Caco-2 (cell line): ENCODE measurements around the gene ZRANB1. TPM values are rescaled to one million over a fixed set of nuclear protein-coding genes. Genes with fewer than 3 reads are reported as not detected.
A peak's percentile ranks its signal among the peaks of the same experiment; 100 is the strongest.

Experiments
- BruUV-seq: library from RNA; stranded (reverse); fragments of 400-500 nt; replicated peaks from 2 replicates; lab custom pipeline; 2021; lab: Mats Ljungman, UMichigan
- CTCF ChIA-PET: fragments of 300-600 bp; sonication (Branson Sonifier 250); formaldehyde crosslinking; loops from one replicate; lab custom pipeline; 2022; ENCODE audit warnings: antibody characterized with exemption; lab: Charles Lee
- POLR2A ChIA-PET: fragments of 300-600 bp; sonication (Branson Sonifier 250); formaldehyde crosslinking; loops from one replicate; lab custom pipeline; 2022; ENCODE audit warnings: antibody characterized with exemption; lab: Charles Lee
- DNase-seq, 2 experiments: peaks; one replicate each; pipeline versions ENCODE4 v3.0.0 to v3.0.0-alpha.2; 2020 to 2022
- H3K27me3 ChIP-seq: replicated peaks from 2 replicates; pipeline ENCODE4 v1.6.0; 2011; ENCODE audit warnings: low read length; ENCODE audit not compliant: control insufficient read depth, insufficient read depth
- H3K36me3 ChIP-seq: 2 replicates; pipeline ENCODE4 v1.5.1; 2011; ENCODE audit warnings: low read length; ENCODE audit not compliant: control insufficient read depth, insufficient read depth
- H3K4me1 ChIP-seq: fragments of 250-450 bp; sonication (Bioruptor Pico); 2 replicates; pipeline ENCODE4 v1.5.1; 2020; ENCODE audit warnings: mild to moderate bottlenecking
- H3K4me3 ChIP-seq: 2 replicates; pipeline ENCODE4 v1.5.1; 2011; ENCODE audit warnings: low read depth, mild to moderate bottlenecking, control low read depth, low read length
- H3K9me3 ChIP-seq: fragments of 250-450 bp; sonication (Bioruptor Pico); 2 replicates; pipeline ENCODE4 v1.5.1; 2020; ENCODE audit warnings: mild to moderate bottlenecking, moderate library complexity
- H3K27ac Mint-ChIP-seq: one replicate; pipeline ENCODE4 v1.8.0; 2022; ENCODE audit warnings: mixed read lengths; ENCODE audit not compliant: unreplicated experiment
- H3K27me3 Mint-ChIP-seq: one replicate; pipeline ENCODE4 v1.8.0; 2022; ENCODE audit warnings: mixed read lengths; ENCODE audit not compliant: insufficient read depth, unreplicated experiment
- H3K36me3 Mint-ChIP-seq: one replicate; pipeline ENCODE4 v1.8.0; 2022; ENCODE audit warnings: mild to moderate bottlenecking, mixed read lengths; ENCODE audit not compliant: insufficient read depth, unreplicated experiment
- H3K4me1 Mint-ChIP-seq: one replicate; pipeline ENCODE4 v1.8.0; 2022; ENCODE audit warnings: low read depth, mixed read lengths; ENCODE audit not compliant: unreplicated experiment
- H3K4me3 Mint-ChIP-seq: one replicate; pipeline ENCODE4 v1.8.0; 2022; ENCODE audit warnings: mild to moderate bottlenecking, moderate library complexity, mixed read lengths; ENCODE audit not compliant: unreplicated experiment
- H3K9me3 Mint-ChIP-seq: one replicate; pipeline ENCODE4 v1.8.0; 2022; ENCODE audit warnings: mixed read lengths; ENCODE audit not compliant: unreplicated experiment
- CTCF ChIP-seq, 2 experiments: fragments of 200-600 bp in 1 of 2; IDR thresholded peaks; 1 replicate in 1 of 2; 2 replicates in 1 of 2; pipeline versions ENCODE4 v1.5.1 to v1.8.0; 2011 to 2022; ENCODE audit warnings: antibody characterized with exemption in 1 of 2, control low read depth in 1 of 2, inconsistent platforms in 1 of 2, low read depth in 1 of 2, low read length in 1 of 2, mild to moderate bottlenecking in 1 of 2, moderate library complexity in 1 of 2; ENCODE audit not compliant: insufficient read depth in 1 of 2, severe bottlenecking in 1 of 2, unreplicated experiment in 1 of 2
- intact Hi-C: fragments of 100-400 bp; cut with micrococcal nuclease; formaldehyde crosslinking; loops from one replicate; pipeline ENCODE4 v1.10.0; 2022; ENCODE audit not compliant: unreplicated experiment
- total RNA-seq: library from RNA; stranded (reverse); gene quantifications from 2 replicates; pipeline ENCODE4 v1.2.3, GENCODE V29; 2022

ZRANB1 gene
- total RNA-seq, 1 experiment from 2014 or later = 24.6 TPM

- no peak overlapping the region for H3K27ac Mint-ChIP-seq
- intact Hi-C loops = loop anchor here (5.0 kb wide), 1 partner anchor 55 kb away; no protein-coding TSS in a partner anchor
- no peaks in the 10 kb centered on the region for H3K4me1 Mint-ChIP-seq
- Histone ChIP-seq H3K9me3 (no peaks in the 10 kb centered on the region), H3K36me3 (peaks cover 3% of the 10 kb centered on the region), H3K4me3 (no peak overlapping the region), H3K27me3 (no peaks in the 10 kb centered on the region), H3K4me1 (no peaks in the 10 kb centered on the region)
- TF ChIP-seq CTCF (IDR thresholded peaks at IDR 0.05; ENCODE audit: insufficient read depth in 1 of 2, low read depth in 1 of 2, low read length in 1 of 2, severe bottlenecking in 1 of 2, unreplicated experiment in 1 of 2) = no peak
- H3K9me3 Mint-ChIP-seq = no peaks in the 10 kb centered on the region
- BruUV-seq = no TSS peak
- H3K27me3 Mint-ChIP-seq = no peaks in the 10 kb centered on the region
- CTCF ChIA-PET = interaction anchor here (0.6 kb wide), 1 partner anchor 54 kb away, joined by 3 read pairs; no protein-coding TSS in a partner anchor
- no peak overlapping the region for H3K4me3 Mint-ChIP-seq
- POLR2A ChIA-PET = no interaction called here
- DNase-seq = no peak
- peaks cover 55% of the 10 kb centered on the region for H3K36me3 Mint-ChIP-seq
These were observed 65.5 kb downstream of the ZRANB1 start for GRCh38 chr10:125007436-125007835.

GRCh38 chr10:125008689-125009638 is 67.0 kb downstream of the ZRANB1 start:
- Mint-ChIP-seq H3K27me3 (no peaks in the 10 kb centered on the region), H3K36me3 (peaks cover 58% of the 10 kb centered on the region), H3K27ac (peak overlapping the region; percentile 12), H3K4me1 (no peaks in the 10 kb centered on the region), H3K9me3 (no peaks in the 10 kb centered on the region), H3K4me3 (no peak overlapping the region)
- no peak for TF ChIP-seq CTCF (IDR thresholded peaks at IDR 0.05; ENCODE audit: insufficient read depth in 1 of 2, low read depth in 1 of 2, low read length in 1 of 2, severe bottlenecking in 1 of 2, unreplicated experiment in 1 of 2)
- Histone ChIP-seq H3K4me3 (no peak overlapping the region), H3K9me3 (no peaks in the 10 kb centered on the region), H3K4me1 (no peaks in the 10 kb centered on the region), H3K36me3 (0 out of 2 replicates have a peak, but pooled peaks cover 1% of the 10 kb centered on the region), H3K27me3 (no peaks in the 10 kb centered on the region)
- ChIA-PET CTCF (no interaction called here), POLR2A (interaction anchor here (0.6 kb wide), 1 partner anchor 12 kb away, joined by 4 read pairs; no protein-coding TSS in a partner anchor)
- intact Hi-C loops = loop anchor here (5.0 kb wide), 1 partner anchor 53 kb away; no protein-coding TSS in a partner anchor
- no TSS peak for BruUV-seq
- no peak for DNase-seq

- intact Hi-C loops = loop anchor here (5.0 kb wide), 1 partner anchor 53 kb away; no protein-coding TSS in a partner anchor
- POLR2A ChIA-PET = interaction anchor here (0.6 kb wide), 1 partner anchor 11 kb away, joined by 4 read pairs; no protein-coding TSS in a partner anchor
- DNase-seq = no peak
- no peak for TF ChIP-seq CTCF (IDR thresholded peaks at IDR 0.05; ENCODE audit: insufficient read depth in 1 of 2, low read depth in 1 of 2, low read length in 1 of 2, severe bottlenecking in 1 of 2, unreplicated experiment in 1 of 2)
- 0 out of 2 replicates have a peak, but pooled peaks cover 1% of the 10 kb centered on the region for H3K36me3 ChIP-seq
- H3K4me1 ChIP-seq = no peaks in the 10 kb centered on the region
- H3K9me3 ChIP-seq = no peaks in the 10 kb centered on the region
- Mint-ChIP-seq H3K27ac (peak overlapping the region; percentile 12), H3K36me3 (peaks cover 53% of the 10 kb centered on the region), H3K27me3 (no peaks in the 10 kb centered on the region), H3K9me3 (no peaks in the 10 kb centered on the region), H3K4me1 (no peaks in the 10 kb centered on the region), H3K4me3 (no peak overlapping the region)
- CTCF ChIA-PET = no interaction called here
- BruUV-seq = no TSS peak
- no peak overlapping the region for H3K4me3 ChIP-seq
- H3K27me3 ChIP-seq = no peaks in the 10 kb centered on the region
These were observed 67.8 kb downstream of the ZRANB1 start for GRCh38 chr10:125009661-125010161.
